K562 treated with DMSO at 1 percent for 24 hours (cell line): ENCODE data around the gene ZDHHC17. TPM values are rescaled to one million over a fixed set of nuclear protein-coding genes. Genes with fewer than 3 reads are reported as not detected.

Source experiments
- total RNA-seq: library from RNA; unstranded; fragments of 300-600 nt; gene quantifications from 2 replicates; pipeline ENCODE4 v1.2.3, GENCODE V29; 2022; ENCODE audit warnings: low read depth; ENCODE audit not compliant: insufficient read depth

Gene ZDHHC17, protein sequence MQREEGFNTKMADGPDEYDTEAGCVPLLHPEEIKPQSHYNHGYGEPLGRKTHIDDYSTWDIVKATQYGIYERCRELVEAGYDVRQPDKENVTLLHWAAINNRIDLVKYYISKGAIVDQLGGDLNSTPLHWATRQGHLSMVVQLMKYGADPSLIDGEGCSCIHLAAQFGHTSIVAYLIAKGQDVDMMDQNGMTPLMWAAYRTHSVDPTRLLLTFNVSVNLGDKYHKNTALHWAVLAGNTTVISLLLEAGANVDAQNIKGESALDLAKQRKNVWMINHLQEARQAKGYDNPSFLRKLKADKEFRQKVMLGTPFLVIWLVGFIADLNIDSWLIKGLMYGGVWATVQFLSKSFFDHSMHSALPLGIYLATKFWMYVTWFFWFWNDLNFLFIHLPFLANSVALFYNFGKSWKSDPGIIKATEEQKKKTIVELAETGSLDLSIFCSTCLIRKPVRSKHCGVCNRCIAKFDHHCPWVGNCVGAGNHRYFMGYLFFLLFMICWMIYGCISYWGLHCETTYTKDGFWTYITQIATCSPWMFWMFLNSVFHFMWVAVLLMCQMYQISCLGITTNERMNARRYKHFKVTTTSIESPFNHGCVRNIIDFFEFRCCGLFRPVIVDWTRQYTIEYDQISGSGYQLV
- 9.9 TPM in 2 replicates for total RNA-seq

DNA sequence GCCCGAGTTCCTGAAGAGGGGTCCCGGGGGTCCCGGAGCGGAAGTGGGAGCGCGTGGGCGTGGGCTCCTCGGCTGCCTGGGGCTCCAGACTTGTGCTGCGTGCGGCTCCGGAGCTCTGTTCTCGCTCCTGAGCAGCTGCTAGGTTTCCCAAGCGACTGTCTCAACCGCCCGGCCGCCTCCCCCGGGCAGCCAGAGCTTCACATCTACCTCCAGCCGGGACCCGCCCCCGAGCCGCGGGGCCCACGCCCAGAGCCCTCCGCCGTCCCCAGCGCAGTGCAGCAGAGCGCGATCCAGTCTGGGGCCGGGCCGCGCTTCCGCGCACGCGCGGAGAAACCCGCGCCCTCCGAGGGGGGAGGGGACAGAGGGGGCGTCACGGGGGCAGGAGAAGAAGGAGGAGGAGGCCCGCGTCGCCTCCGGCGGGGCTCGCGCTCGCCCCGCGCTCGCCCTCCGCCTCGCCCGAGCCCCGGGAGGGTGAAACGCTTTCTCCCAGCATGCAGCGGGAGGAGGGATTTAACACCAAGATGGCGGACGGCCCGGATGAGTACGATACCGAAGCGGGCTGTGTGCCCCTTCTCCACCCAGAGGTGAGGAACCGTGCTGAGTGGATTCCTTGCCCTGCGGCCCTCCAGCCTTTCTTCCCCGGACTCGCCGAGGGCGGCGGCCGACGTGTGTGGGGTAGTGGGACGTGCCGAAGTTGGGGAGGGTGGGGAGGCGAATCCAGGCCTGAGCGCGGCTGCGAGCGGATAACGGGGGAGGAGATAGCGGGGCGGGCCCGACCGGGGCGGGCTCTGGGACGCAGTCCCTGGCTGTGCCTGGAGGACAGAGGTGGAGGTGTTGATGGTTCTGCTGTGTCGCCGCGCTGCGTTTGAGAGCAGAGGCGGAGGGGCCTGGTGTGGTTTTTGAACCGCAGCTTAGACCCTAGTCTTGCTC, at the start of gene ZDHHC17:
TSS of gene ZDHHC17 (plus strand) at position 370 of the 930 bp plus-strand sequence. CDS start at position 492, 122 bp downstream.

DNA sequence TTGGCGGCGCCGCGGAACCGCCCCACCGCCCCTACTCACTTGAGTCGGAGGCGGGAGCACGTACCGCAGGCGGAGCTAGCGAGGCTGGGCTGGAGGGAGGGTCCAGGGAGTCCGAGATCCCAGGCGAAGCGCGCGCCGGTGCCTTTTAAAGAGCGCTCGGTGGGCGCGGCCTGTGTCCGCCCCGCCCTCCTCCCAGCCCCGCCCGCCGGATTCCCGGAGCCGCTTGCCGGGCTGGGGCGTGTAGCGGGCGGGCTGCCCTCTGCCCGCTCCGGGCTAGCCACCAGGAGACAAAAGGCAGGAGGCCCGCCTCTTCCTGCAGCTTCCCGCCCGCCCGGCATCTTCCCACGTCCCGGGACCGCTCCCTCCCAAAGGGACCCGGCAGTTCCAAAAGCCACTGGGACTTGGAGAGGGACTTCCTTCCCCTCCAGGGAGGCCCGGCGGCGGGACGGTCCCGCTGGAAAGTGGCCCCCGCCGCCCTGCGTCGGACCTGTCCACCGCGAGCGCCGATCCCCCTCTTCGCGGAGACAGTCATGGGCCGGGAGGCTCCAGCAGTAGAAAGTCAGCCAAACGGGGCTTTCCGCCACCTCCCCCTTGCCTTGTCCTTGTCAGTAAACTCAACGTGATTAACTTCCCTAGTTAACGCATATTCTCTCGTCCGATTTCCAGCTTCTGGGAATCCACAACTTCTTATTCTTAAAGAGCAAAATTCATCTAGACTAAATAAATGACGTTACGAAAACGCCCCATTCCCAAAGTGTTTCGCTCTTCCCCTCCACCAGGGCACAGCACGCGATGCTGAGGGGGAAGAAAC, 115.2 kb downstream of the ZDHHC17 start, which contains the start of gene CSRP2:
TSS of gene CSRP2 (minus strand) at position 121 of the 811 bp plus-strand sequence. CDS start 12,759 bp downstream, outside the sequence.

Other genes starting within 250 kb of the ZDHHC17 start
- gene OSBPL8, start 204.3 kb upstream of the ZDHHC17 start, total RNA-seq = 32.5 and 48.7 TPM in 2 replicates
- gene CSRP2, start 114.9 kb downstream of the ZDHHC17 start, total RNA-seq = 5.6 and 5.7 TPM in 2 replicates